Thyroid gland (tissue), 4 donors: ENCODE measurements around the gene CCDC85B. TPM values are rescaled to one million over a fixed set of nuclear protein-coding genes. Genes with fewer than 3 reads are reported as not detected.

Experiments
- DNase-seq, 2 donors: peaks; one replicate each; pipeline ENCODE4 v3.0.0-alpha.2; 2019
- H3K27ac ChIP-seq, 3 donors: fragments of 200-600 bp; sonication (generic); 1 replicate in 2 of 3; 2 replicates in 1 of 3; pipeline ENCODE4 v1.5.1; 2016 to 2019; ENCODE audit warnings: mild to moderate bottlenecking in 1 of 3, moderate library complexity in 1 of 3
- H3K27me3 ChIP-seq: fragments of 200-600 bp; sonication (generic); one replicate; pipeline ENCODE4 v1.5.1; 2019
- H3K36me3 ChIP-seq, 2 donors: fragments of 200-600 bp; sonication (generic); one replicate each; pipeline ENCODE4 v1.5.1; 2016 to 2019
- H3K4me1 ChIP-seq, 2 donors: fragments of 200-600 bp; sonication (generic); one replicate each; pipeline ENCODE4 v1.5.1; 2017 to 2019
- H3K4me3 ChIP-seq, 3 donors: fragments of 200-600 bp; sonication (generic); replicated peaks in 1 of 3; 1 replicate in 2 of 3; 2 replicates in 1 of 3; pipeline ENCODE4 v1.5.1; 2016; ENCODE audit warnings: mild to moderate bottlenecking in 1 of 3
- H3K9me3 ChIP-seq: fragments of 200-600 bp; sonication (generic); one replicate; pipeline ENCODE4 v1.5.1; 2017
- POLR2A ChIP-seq, 2 donors: fragments of 450-650 bp; IDR thresholded peaks; one replicate each; pipeline ENCODE4 v1.6.1; 2017; ENCODE audit warnings: antibody characterized with exemption in 2 of 2, mild to moderate bottlenecking in 2 of 2, moderate library complexity in 1 of 2
- whole genome bisulfite sequencing, 2 donors: methylation state at CpG; one replicate each; pipeline ENCODE4 v1.1.5; 2017; 5-methylcytosine and 5-hydroxymethylcytosine counted together
- intact Hi-C: fragments of 100-400 bp; cut with DNase I; formaldehyde crosslinking; loops from one replicate; pipeline ENCODE4 v1.15.1; 2023
- total RNA-seq, 4 donors: library from RNA; depleted of rRNA; stranded (reverse); fragments of >200 nt; gene quantifications; one replicate each; pipeline ENCODE4 v1.2.3, GENCODE V29; 2016
- TF ChIP-seq, protein P1 (sequence below), 6 experiments: fragments of 200-600 bp in 3 of 6; fragments of 450-650 bp in 3 of 6; sonication (generic) in 3 of 6; IDR thresholded peaks; one replicate each; pipeline ENCODE4 v1.5.1; 2016 to 2019; ENCODE audit warnings: antibody characterized with exemption in 6 of 6, mild to moderate bottlenecking in 2 of 6, inconsistent platforms in 1 of 6, moderate library complexity in 1 of 6

The CCDC85B gene
- total RNA-seq, 4 donors from 2014 or later: 29.8 to 73.8 (median 42.9) TPM

DNA sequence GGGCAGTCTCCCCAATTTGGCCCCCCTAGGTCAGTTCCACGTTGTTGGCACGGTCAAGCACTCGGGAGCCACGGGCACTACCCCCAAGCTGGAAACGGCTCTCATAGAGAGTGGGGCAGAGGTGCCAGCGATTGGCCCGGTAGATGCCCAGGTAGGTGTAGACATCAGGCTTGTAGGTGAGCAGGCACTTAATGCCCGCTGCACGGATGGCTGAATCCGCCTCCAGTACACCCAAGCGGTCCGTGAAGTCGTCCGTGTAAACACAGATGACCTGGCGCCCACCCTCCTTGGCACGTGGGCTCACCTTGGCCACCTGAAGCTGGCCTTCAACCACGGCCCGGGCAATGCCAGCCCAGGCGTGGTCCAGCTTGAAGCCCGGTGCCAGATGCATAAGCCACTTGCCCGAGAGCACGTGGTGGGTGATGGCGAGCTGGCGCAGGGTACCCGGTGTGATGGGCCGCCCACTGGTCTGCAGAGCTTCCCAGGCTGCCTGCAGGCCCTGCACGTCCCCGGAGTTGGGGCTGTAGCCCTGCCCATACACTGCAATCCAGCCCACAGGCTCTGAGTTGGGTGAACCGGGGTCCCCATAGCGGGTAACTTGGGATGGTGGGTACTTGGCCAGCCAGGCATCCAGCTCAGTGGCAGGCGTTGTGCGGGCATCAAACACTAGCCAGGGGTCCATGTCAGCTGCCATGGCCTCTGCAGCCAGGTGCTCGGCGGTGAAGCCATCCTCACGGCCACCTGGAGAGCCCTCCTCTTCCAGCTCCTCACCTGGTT, 27.1 kb downstream of the CCDC85B start:
- DNase-seq: peak; percentile 65 to 77
- Histone ChIP-seq H3K36me3 (peaks cover 0 to 8% of the 10 kb centered on the region in 2 donors), H3K4me3 (peak overlapping the region in 1 of 3 donors; percentile 84), H3K27me3 (no peaks in the 10 kb centered on the region), H3K27ac (peak overlapping the region in 2 of 3 donors; percentile 82 to 85), H3K4me1 (peaks cover 27 to 47% of the 10 kb centered on the region in 2 donors), H3K9me3 (no peaks in the 10 kb centered on the region)
- TF ChIP-seq, protein P1, sequence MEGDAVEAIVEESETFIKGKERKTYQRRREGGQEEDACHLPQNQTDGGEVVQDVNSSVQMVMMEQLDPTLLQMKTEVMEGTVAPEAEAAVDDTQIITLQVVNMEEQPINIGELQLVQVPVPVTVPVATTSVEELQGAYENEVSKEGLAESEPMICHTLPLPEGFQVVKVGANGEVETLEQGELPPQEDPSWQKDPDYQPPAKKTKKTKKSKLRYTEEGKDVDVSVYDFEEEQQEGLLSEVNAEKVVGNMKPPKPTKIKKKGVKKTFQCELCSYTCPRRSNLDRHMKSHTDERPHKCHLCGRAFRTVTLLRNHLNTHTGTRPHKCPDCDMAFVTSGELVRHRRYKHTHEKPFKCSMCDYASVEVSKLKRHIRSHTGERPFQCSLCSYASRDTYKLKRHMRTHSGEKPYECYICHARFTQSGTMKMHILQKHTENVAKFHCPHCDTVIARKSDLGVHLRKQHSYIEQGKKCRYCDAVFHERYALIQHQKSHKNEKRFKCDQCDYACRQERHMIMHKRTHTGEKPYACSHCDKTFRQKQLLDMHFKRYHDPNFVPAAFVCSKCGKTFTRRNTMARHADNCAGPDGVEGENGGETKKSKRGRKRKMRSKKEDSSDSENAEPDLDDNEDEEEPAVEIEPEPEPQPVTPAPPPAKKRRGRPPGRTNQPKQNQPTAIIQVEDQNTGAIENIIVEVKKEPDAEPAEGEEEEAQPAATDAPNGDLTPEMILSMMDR (IDR thresholded peaks at IDR 0.05): no peak
- TF ChIP-seq POLR2A (IDR thresholded peaks at IDR 0.05): no peak
- intact Hi-C loops: loop anchor here (5.0 kb wide), 1 partner anchor 45 kb away; the partner anchor contains the start of gene SART1
- WGBS, 2 donors: 45 to 55% methylated on average over 6 to 22 of the region's 35 CpGs

- intact Hi-C loops: loop anchor here (5.0 kb wide), 1 partner anchor 44 kb away; the partner anchor contains the start of gene SART1
- H3K27me3 ChIP-seq: no peaks in the 10 kb centered on the region
- H3K4me3 ChIP-seq: peak within 1 kb of the TSS; percentile 95 to 99 (median 96)
- peaks cover 27 to 47% of the 10 kb centered on the region in 2 donors for H3K4me1 ChIP-seq
- no peaks in the 10 kb centered on the region for H3K9me3 ChIP-seq
- WGBS, 2 donors: 9 to 38% methylated on average over 8 to 34 of the region's 77 CpGs
- DNase-seq: peak in 1 of 2 donors; percentile 53
- peak within 1 kb of the TSS; percentile 82 to 85 (median 85) for H3K27ac ChIP-seq
- peak in 1 of 2 donors; percentile 64 for TF ChIP-seq POLR2A (IDR thresholded peaks at IDR 0.05)
- TF ChIP-seq, protein P1 (IDR thresholded peaks at IDR 0.05): no peak
- peaks cover 3 to 17% of the 10 kb centered on the region in 2 donors for H3K36me3 ChIP-seq
Observed at GRCh38 chr11:65918211-65919140, 28.0 kb downstream of the CCDC85B start, which contains the start of gene C11orf68. TSS of gene C11orf68 (minus strand) at chr11:65919062. CDS start at chr11:65919031, 31 bp downstream.

GRCh38 chr11:65919141-65919572, 28.7 kb downstream of the CCDC85B start, which contains the start of gene DRAP1:
TSS of gene DRAP1 (plus strand) at chr11:65919426. CDS start at chr11:65919502, 76 bp downstream.
- intact Hi-C loops: loop anchor here (5.0 kb wide), 1 partner anchor 43 kb away; the partner anchor contains the start of gene SART1
- WGBS, 2 donors: 0% methylated on average over 2 of the region's 59 CpGs; no CpG with 5 or more reads in 1 of the 2 donors

DNA sequence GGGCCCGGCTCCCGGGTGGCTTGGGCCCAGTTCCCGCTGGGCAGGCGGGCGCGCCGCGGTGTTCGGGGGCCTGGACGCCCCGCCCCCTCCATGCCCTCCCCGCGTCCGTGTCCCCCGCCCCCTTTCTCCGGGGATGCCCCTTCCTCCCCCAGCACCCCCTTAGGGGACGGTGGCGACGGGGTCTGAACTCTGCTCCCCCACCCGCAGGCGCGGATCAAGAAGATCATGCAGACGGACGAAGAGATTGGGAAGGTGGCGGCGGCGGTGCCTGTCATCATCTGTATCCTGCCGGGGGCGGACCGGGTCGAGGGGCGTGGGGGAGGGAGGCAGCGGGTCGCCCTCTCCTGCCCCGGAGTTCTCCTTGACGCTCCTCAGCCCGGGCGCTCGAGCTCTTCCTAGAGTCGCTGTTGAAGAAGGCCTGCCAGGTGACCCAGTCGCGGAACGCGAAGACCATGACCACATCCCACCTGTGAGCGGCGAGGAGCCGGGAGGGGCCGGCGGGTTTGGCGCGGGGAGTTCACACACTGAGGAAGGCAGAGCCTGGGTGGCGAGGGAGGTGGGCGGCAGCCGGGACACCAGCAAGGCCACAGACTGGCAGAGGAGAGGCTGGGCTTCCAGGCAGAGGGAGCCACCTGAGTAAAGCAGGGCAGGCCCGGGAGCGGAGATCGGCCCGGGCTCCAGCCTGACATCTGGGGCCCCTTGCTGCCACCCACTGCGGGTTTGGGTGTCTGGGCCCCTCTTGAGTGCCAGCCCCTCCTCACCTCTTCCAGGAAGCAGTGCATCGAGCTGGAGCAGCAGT, 29.3 kb downstream of the CCDC85B start:
- H3K27ac ChIP-seq: peak overlapping the region; percentile 67 to 75 (median 69)
- H3K36me3 ChIP-seq: peaks cover 3 to 19% of the 10 kb centered on the region in 2 donors
- H3K4me3 ChIP-seq: peak overlapping the region; percentile 93 to 99 (median 95)
- H3K9me3 ChIP-seq: no peaks in the 10 kb centered on the region
- 0% methylated on average over 8 to 19 of the region's 60 CpGs for WGBS, 2 donors
- peaks cover 28 to 50% of the 10 kb centered on the region in 2 donors for H3K4me1 ChIP-seq
- no peaks in the 10 kb centered on the region for H3K27me3 ChIP-seq
- peak; percentile 74 to 77 for DNase-seq
- intact Hi-C loops: loop anchor here (5.0 kb wide), 1 partner anchor 43 kb away; the partner anchor contains the start of gene SART1
- TF ChIP-seq, protein P1 (IDR thresholded peaks at IDR 0.05): no peak
- TF ChIP-seq POLR2A (IDR thresholded peaks at IDR 0.05): no peak

More at GRCh38 chr11:65919141-65919572, 28.7 kb downstream of the CCDC85B start, which contains the start of gene DRAP1:
- H3K27ac ChIP-seq: peak within 1 kb of the TSS; percentile 82 to 85 (median 85)
- H3K4me3 ChIP-seq: peak within 1 kb of the TSS; percentile 95 to 99 (median 96)
- peak; percentile 99 for DNase-seq
- peak; percentile 52 to 80 for TF ChIP-seq POLR2A (IDR thresholded peaks at IDR 0.05)
- TF ChIP-seq, protein P1 (IDR thresholded peaks at IDR 0.05): peak in 2 of 6 experiments; percentile 5 to 35
- peaks cover 3 to 19% of the 10 kb centered on the region in 2 donors for H3K36me3 ChIP-seq
- no peaks in the 10 kb centered on the region for H3K27me3 ChIP-seq
- H3K9me3 ChIP-seq: no peaks in the 10 kb centered on the region
- peaks cover 27 to 47% of the 10 kb centered on the region in 2 donors for H3K4me1 ChIP-seq
